Iris pigment epithelial cell (primary cell): ENCODE measurements around the gene MANBA.
"Not testable (repeated sequence)": the region's sequence is repeated elsewhere in the genome, so short reads cannot be mapped to it uniquely, and the experiment has no call there.

Experiments
- DNase-seq: peaks from one replicate; pipeline ENCODE4 v3.0.0-alpha.2; 2011; ENCODE audit warnings: low read depth

The MANBA gene

GRCh38 chr4:102722740-102723139, 38.0 kb downstream of the MANBA start:
- no peak for DNase-seq

DNA sequence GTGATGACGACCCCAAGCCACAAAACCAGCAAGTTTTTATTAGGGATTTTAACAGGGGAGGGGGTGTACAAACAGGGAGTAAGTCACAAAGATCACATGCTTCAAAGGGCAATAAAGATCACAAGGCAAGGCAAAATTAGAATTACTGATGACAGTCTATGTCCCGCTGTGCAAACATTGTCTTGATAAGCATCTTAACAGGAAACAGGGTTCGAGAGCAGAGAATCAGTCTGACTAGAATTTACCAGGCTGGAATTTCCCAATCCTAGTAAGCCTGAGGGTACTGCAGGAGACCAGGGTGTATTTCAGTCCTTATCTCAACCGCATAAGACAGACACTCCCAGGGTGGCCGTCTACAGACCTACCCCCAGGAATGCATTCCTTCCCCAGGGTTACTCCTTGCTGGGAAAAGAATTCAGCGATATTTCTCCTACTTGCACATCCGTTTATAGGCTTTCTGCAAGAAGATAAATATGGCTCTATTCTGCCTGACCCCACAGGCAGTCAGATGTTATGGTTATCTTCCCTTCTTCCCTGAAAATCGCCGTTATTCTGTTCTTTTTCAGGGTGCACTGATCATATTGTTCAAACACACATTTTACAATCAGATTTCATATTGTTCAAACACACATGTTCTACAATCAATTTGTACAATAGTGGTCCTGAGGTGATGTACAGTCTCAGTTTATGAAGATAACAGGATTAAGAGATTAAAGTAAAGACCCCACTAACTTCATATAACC, 41.8 kb downstream of the MANBA start:
- DNase-seq: peak; percentile 41

- peak; percentile 53 for DNase-seq
These were observed 43.2 kb downstream of the MANBA start for GRCh38 chr4:102717448-102718092.

DNA sequence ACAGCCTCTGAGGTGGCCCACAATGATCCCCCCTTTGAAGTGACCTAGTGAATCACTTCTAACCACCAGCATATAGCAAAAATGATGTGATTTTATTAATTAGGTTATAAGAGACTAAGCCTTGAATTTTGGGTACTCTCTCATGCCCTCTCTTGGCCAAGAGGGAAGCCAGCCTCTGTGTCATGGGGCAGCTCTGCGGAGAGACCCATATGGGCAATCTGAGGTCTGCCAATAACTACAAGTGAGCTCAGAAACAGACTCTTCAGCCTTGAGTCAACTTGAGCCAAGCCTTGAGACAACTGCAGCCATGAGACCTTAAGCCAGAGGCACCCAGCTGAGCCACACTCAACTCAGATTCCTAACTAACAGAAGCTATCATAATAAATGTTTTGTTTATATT, 45.7 kb downstream of the MANBA start:
- DNase-seq: no peak

- DNase-seq: not testable (repeated sequence)
These were observed 47.0 kb downstream of the MANBA start for GRCh38 chr4:102713774-102714173.

- peak; percentile 74 for DNase-seq
These were observed 47.7 kb downstream of the MANBA start for GRCh38 chr4:102713096-102713495.

DNA sequence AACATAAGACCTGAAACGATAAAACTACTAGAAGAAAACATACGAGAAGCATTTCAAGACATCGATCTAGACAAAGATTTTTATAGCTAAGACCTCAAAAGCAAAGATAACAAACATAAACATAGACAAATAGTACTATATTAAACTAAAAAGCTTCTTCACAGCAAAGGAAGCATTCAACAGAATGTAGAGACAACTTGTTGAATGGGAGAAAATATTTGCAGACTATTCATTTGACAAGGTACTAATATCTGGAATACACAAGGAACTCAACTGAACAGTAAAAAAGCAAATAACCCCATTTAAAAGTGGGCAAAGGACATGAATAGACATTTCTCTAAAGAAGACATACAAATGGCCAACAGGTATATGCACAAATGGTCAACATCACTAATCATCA, 49.8 kb downstream of the MANBA start:
- DNase-seq: no peak

DNA sequence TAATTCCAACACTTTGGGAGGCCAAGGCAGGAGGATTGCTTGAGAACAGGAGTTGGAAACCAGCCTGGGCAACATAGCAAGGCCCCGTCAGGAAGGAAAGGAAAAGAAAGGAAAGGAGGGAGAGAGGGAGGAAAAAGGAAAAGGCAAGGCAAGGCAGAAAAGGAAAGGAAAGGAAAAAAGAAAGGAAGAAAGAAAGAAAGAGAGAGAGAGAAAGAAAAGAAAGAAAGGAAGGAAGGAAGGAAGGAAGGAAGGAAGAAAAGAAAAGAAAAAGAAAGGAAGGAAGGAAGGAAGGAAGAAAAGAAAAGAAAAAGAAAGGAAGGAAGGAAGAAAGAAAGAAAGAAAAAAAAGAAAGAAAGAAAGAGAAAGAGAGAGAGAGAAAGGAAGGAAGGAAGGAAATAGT, 51.7 kb downstream of the MANBA start:
- not testable (repeated sequence) for DNase-seq

DNA sequence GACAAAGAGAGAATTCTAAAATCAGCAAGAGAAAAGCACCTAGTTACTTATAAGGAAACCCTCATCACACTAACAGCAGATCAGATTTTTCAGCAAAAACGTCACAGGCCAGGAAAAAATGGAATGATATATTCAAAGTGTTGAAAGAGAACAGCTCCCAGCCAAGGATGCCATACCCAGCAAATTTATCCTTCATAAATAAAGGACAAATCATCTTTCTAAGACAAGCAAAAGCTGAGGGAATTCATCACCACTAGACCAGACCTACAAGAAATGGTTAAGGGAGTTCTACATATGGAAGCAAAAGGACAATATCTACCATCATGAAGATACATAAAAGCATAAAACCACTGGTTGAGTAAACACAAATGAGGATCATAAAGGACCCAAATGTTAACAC, 53.6 kb downstream of the MANBA start:
- no peak for DNase-seq

GRCh38 chr4:102705391-102705935, 55.3 kb downstream of the MANBA start:
- no peak for DNase-seq

- DNase-seq: no peak
These were observed 64.0 kb downstream of the MANBA start for GRCh38 chr4:102696758-102697157.

- DNase-seq: peak; percentile 27
These were observed 66.0 kb downstream of the MANBA start for GRCh38 chr4:102694791-102695190.

DNA sequence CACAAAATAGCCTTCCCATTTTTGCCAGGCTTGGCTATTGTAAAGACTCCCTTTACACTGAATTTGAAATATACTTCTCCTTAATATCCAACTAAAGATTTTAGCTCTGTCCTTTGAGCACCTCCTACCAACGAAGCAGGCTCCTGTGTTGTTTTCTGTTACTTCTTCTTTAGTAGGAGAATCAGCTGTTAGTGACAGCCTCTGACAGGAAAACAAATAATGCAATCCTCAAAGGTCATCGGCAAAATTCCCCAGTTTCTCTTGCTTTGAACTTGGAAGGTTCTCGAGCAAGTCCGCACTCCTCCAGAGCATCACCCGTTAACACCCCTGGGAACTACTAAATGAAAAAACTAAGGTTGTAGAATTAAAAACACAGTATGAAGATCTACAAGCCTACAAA, 66.9 kb downstream of the MANBA start:
- no peak for DNase-seq

DNA sequence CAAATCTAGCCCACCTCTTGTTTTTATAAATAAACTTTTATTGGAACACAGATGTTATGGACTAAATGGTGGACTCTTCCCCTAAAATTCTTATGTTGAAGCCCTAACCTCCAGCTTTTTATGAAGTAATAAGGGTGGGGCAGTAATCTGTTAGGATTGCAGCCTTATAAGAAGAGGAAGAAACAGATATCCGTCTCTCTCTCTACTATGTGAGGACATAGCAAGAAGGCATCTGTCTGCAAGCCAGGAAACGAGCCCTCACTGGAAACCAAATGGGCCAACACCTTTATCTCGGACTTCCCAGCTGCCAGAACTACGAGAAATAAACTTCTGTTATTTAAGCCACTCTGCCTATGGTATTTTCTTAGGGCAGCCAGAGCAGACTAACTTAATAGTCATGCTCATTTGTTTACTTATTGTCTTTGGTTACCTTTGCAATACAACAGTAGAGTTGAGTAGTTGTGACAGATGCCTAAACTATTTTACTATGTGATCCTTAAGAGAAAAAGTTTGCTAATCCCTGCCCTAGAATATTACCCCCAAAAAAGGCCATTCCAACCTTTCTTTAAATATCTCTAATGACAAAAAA, 67.4 kb downstream of the MANBA start:
- no peak for DNase-seq

DNA sequence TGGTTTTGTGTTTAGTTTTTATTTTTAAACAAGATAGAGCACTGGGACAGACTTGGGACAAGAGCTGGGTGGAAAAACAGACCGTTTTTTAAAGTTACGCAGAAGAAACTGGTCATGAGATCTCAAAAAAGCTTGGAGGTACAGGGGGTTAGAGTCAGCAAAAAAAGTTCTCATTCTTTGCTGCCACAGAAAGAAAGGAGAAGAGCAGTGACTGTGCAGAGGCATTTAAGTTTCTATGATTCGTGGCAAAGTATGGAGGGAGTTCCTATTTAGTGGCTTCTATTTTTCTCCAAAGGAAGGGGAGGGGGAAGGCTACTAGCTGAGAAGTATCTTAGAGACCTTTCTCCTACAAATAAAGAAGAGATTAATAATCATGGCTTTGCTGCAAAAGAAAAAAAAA, 68.3 kb downstream of the MANBA start:
- no peak for DNase-seq

- peak; percentile 4 for DNase-seq
These were observed 72.8 kb downstream of the MANBA start for GRCh38 chr4:102687982-102688433.

DNA sequence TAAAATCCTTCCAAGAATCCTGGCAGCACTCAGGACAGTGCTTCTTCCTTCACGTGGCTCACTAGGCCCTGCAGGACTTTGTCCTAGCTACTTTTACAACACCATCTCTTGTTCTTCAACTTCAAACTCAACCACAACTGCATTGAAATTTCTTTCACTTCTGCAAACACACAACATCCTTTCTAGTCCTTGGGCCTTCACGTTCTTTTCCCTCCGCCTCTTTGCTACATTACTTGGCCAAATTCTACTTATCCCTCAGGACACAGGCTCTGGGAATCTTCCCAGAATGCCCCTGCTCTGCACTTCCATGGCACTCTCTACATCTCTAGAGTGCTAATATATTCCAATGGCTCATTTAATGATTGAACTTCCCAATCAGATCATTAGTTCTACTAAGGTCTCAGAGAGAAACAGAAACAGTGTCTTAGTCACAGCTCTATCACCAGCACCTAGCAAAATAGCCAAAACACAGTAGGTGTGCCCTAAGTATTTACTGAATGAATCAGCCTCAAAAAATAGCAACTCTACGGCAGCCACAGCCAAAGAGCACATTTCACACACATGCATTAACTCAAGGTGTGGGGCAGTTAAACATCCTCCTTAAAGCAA, 73.3 kb downstream of the MANBA start:
- peak; percentile 24 for DNase-seq

GRCh38 chr4:102685768-102686167, 75.0 kb downstream of the MANBA start:
- no peak for DNase-seq

GRCh38 chr4:102684610-102685052, 76.1 kb downstream of the MANBA start:
- DNase-seq: peak; percentile 57

GRCh38 chr4:102683881-102684609, 76.7 kb downstream of the MANBA start:
- DNase-seq: no peak

GRCh38 chr4:102678695-102679335, 82.0 kb downstream of the MANBA start:
- no peak for DNase-seq
